Nephron progenitor cell (in vitro differentiated cells): ENCODE measurements around the gene FMNL2.

Experiments
- DNase-seq: peaks from one replicate; pipeline ENCODE4 v3.0.0; 2021
- H3K27ac Mint-ChIP-seq: 2 replicates; pipeline ENCODE4 v1.8.0; 2021; ENCODE audit warnings: mild to moderate bottlenecking, moderate library complexity, mixed read lengths
- H3K27me3 Mint-ChIP-seq: 2 replicates; pipeline ENCODE4 v1.8.0; 2021; ENCODE audit warnings: mild to moderate bottlenecking, low read depth, mixed read lengths; ENCODE audit not compliant: poor library complexity
- H3K36me3 Mint-ChIP-seq: 2 replicates; pipeline ENCODE4 v1.8.0; 2021; ENCODE audit warnings: low read depth, mixed read lengths
- H3K4me1 Mint-ChIP-seq: 2 replicates; pipeline ENCODE4 v1.8.0; 2021; ENCODE audit warnings: mixed read lengths
- H3K4me3 Mint-ChIP-seq: 2 replicates; pipeline ENCODE4 v1.8.0; 2021; ENCODE audit warnings: mild to moderate bottlenecking, moderate library complexity, mixed read lengths
- H3K9me3 Mint-ChIP-seq: 2 replicates; pipeline ENCODE4 v1.8.0; 2021; ENCODE audit warnings: mild to moderate bottlenecking, moderate library complexity, mixed read lengths
- TF ChIP-seq, protein P1 (sequence below): fragments of 200-600 bp; sonication (generic); IDR thresholded peaks from 2 replicates; pipeline ENCODE4 v1.5.0; 2021; ENCODE audit warnings: antibody characterized with exemption

FMNL2 gene

DNA sequence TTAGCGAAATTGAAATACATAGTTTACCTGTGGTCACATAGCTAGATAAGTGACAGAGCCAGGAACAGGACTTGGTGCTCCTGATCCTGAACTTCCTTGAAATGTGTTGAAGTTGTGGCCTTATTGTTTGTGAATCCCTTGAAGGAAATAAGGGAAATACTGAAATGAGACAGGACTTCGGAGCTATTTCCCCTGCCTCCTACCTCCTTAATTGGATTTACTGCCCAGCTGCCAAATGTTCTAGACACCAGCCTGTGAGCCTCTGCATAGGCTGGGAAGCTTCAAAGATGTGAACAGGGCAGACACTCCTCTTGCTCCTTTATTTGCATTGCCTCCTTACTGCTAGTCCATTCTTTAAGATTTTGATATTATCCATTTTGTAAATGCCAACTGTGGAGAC is 247.1 kb downstream of the FMNL2 start:
- Mint-ChIP-seq H3K4me3 (no peak overlapping the region), H3K4me1 (peaks cover 6% of the 10 kb centered on the region), H3K27me3 (no peaks in the 10 kb centered on the region), H3K36me3 (peaks cover 57% of the 10 kb centered on the region), H3K9me3 (no peaks in the 10 kb centered on the region), H3K27ac (no peak overlapping the region)
- TF ChIP-seq, protein P1, sequence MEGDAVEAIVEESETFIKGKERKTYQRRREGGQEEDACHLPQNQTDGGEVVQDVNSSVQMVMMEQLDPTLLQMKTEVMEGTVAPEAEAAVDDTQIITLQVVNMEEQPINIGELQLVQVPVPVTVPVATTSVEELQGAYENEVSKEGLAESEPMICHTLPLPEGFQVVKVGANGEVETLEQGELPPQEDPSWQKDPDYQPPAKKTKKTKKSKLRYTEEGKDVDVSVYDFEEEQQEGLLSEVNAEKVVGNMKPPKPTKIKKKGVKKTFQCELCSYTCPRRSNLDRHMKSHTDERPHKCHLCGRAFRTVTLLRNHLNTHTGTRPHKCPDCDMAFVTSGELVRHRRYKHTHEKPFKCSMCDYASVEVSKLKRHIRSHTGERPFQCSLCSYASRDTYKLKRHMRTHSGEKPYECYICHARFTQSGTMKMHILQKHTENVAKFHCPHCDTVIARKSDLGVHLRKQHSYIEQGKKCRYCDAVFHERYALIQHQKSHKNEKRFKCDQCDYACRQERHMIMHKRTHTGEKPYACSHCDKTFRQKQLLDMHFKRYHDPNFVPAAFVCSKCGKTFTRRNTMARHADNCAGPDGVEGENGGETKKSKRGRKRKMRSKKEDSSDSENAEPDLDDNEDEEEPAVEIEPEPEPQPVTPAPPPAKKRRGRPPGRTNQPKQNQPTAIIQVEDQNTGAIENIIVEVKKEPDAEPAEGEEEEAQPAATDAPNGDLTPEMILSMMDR, result no peak
- DNase-seq, result no peak

DNA sequence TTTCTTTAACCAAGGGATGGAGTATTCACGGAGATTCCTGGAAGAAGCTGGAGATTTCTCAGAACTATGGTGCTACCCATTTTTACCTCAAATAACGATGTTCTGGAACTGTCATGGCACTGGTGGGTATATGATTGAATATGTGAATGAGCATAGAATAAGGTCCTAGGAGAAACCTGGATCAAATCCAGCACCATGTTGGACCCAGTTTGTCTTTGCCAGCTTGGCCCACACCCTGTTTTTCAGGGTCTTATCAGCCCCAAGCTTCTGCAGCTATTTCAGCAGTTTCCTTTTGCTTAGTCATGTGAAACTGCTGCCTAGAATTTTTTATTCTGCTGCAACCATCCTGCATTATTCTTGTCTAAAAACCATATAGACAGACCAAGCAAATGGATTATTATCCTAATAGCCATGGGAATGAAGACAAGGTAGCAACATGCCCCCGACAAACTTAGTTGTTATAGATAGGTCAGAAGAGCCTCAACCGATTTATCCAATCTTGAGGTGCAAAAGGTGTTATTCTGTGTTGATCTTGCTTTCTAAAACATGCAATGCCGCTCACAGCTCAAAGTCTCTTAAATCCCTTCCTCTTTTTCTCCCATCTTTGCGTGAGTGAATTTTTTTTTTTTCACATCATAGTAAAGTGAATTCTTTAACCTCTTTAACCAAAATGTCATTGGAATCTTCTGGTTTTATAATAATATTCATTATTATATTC is 248.7 kb downstream of the FMNL2 start:
- peaks cover 66% of the 10 kb centered on the region for H3K36me3 Mint-ChIP-seq
- no peaks in the 10 kb centered on the region for H3K27me3 Mint-ChIP-seq
- H3K4me1 Mint-ChIP-seq, result peaks cover 6% of the 10 kb centered on the region
- no peaks in the 10 kb centered on the region for H3K9me3 Mint-ChIP-seq
- H3K4me3 Mint-ChIP-seq, result no peak overlapping the region
- no peak for DNase-seq
- TF ChIP-seq, protein P1, result no peak
- no peak overlapping the region for H3K27ac Mint-ChIP-seq

DNA sequence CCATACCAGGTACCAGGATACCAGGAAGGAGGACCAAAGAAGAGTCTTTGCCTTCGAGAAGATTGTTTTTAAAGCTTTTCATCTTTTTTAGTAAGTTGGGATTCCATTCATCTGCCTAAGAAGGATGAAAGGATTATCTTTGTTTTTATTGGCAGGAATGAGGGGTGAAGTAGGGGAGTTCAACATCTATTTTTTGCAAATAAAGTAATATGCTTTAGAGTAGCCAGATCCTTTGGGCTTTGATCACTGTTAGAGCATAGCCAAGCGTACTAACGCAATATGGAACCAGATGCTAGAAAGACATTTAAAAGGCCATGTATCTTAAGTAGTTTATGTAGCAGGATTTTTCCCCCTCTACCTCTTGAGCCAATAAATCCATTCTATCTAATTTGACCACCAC is 249.3 kb downstream of the FMNL2 start:
- DNase-seq, result no peak
- no peak overlapping the region for H3K4me3 Mint-ChIP-seq
- H3K4me1 Mint-ChIP-seq, result peaks cover 6% of the 10 kb centered on the region
- H3K36me3 Mint-ChIP-seq, result peaks cover 72% of the 10 kb centered on the region
- no peaks in the 10 kb centered on the region for H3K9me3 Mint-ChIP-seq
- TF ChIP-seq, protein P1, result no peak
- H3K27me3 Mint-ChIP-seq, result no peaks in the 10 kb centered on the region
- no peak overlapping the region for H3K27ac Mint-ChIP-seq

DNA sequence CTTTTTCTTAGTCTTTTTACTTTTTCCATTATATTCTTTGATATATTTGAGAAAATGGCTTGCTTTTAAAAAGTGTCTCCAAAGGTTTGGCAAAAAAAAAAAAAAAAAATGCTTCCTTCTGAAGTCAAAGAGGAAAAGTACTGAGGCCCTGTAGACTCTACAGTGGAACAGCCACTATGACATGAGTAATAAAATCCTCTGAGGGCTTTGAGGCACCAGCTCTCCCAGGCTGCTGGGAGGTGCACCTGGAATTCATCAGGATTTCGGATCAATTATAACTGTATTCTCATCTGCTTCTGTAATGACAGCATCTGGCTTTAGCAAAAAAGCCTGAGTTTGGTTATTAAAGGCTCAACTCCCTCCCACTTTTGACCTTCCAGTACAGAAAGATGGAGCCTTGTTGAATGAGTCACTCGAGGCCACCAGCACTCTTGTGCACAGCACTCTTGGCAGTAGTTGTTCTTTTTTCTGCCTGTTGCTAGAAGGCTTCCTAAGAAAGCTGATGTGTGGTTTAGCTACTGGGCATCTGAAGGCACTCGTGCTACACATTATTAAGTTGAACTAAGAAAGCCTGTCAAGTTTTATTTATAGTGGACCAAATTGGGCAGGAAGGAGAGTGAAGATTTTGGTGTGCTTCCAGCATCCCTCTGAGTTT is 251.0 kb downstream of the FMNL2 start:
- Mint-ChIP-seq H3K36me3 (peaks cover 71% of the 10 kb centered on the region), H3K27me3 (no peaks in the 10 kb centered on the region), H3K4me1 (peaks cover 6% of the 10 kb centered on the region), H3K27ac (no peak overlapping the region), H3K9me3 (no peaks in the 10 kb centered on the region), H3K4me3 (no peak overlapping the region)
- TF ChIP-seq, protein P1, result no peak
- no peak for DNase-seq

DNA sequence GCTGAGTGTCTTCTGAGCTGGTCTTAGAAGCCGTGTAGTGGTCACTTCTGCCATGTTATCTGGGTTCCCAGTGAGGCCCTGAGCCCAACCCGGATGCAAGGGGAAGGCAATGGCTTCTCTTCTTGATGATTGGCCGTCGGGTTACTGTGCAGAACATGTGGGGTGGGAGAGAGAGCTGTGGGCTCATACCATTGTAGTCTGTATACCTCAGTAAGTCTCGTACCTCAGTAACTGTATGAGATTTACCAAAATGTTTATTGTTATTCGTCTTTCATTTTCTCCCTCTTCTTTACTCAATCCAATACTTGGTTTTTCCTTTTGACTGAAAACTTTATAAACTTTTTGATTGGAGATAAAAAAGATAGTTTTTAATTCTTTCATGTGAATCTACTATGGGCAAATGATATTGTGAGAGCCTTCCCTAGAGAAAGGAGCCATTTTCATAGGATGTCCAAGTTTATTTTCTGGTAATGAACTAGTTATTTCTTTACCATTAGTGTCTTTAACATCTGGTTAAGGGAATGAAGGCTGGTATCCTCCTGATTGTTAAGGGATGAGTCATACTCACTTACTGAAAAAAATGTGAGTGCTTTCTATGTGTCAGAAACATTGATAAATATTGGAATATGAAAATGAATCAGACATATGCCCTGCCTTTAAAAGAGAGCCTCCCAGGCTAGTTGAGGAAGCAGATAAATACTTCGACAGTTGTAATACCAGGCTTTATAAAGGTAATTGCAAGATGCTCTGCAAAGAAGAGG is 252.4 kb downstream of the FMNL2 start:
- Mint-ChIP-seq H3K27me3 (no peaks in the 10 kb centered on the region), H3K4me1 (peaks cover 6% of the 10 kb centered on the region), H3K36me3 (peaks cover 66% of the 10 kb centered on the region), H3K4me3 (no peak overlapping the region), H3K9me3 (no peaks in the 10 kb centered on the region), H3K27ac (no peak overlapping the region)
- TF ChIP-seq, protein P1, result no peak
- DNase-seq, result no peak
